Keratinocyte (primary cell): Measurements from ENCODE around the gene CIRBP.

Source experiments
- CTCF ChIP-seq, 3 experiments: IDR thresholded peaks in 1 of 3; conservative IDR thresholded peaks in 1 of 3; optimal IDR thresholded peaks in 1 of 3; 2 replicates in 2 of 3; 3 replicates in 1 of 3; pipeline versions ENCODE3 to v1.5.1; 2011; ENCODE audit warnings: low read length in 3 of 3, mild to moderate bottlenecking in 3 of 3, moderate library complexity in 2 of 3, control low read depth in 1 of 3, inconsistent platforms in 1 of 3; ENCODE audit not compliant: insufficient read depth in 2 of 3; ENCODE audit errors: extremely low read depth in 1 of 3
- EZH2 ChIP-seq: IDR thresholded peaks from one replicate; pipeline ENCODE4 v1.6.1; 2012; ENCODE audit warnings: inconsistent platforms, mild to moderate bottlenecking, low read length, moderate library complexity

GRCh38 chr19:1270213-1270853, 1.2 kb downstream of the CIRBP start:
- no peak for TF ChIP-seq CTCF (optimal IDR thresholded peaks at IDR 0.05 in 1 of 3, IDR thresholded peaks at IDR 0.05 in 1 of 3, conservative IDR thresholded peaks at IDR 0.05 in 1 of 3; ENCODE audit: extremely low read depth in 1 of 3, insufficient read depth in 2 of 3, low read length in 3 of 3)
- no peak for TF ChIP-seq EZH2
